ENCODE measurements around the gene RESP18. TPM values are rescaled to one million over a fixed set of nuclear protein-coding genes. Genes with fewer than 3 reads are reported as not detected.
"Not testable (repeated sequence)": the region's sequence is repeated elsewhere in the genome, so short reads cannot be mapped to it uniquely, and the experiment has no call there.

Gene RESP18
- total RNA-seq, 1 experiment from 2014 or later, result not detected

DNA sequence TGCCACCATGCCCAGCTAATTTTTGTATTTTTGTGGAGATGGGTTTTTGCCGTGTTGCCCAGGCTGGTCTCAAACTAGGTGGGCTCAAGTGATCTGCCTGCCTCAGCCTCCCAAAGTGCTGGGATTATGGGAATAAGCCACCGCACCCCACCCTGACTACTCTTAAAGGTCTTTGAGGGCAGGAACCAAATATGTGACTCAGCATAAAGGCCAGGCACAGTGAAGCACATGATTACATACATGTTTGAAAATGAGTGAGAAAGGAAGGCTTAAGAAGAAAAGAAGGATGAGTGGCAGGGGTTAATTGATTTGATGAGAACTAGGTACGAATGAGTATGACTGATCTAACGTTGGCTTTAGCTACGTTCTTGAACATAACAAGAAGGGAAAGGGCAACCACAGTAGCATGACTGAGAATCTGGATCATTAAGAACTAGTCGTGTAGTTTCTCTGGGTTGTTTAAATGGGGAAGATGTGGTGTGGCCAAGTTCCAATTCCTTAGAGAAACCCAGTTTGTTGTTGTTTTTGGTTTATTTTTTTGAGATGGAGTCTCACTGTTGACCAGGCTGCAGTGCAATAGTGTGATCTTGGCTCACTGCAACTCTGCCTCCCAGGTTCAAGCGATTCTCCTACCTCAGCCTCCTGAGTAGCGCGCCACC is 6.8 kb downstream of the RESP18 start:
- no peak for DNase-seq (ENCODE audit: low read depth)

DNA sequence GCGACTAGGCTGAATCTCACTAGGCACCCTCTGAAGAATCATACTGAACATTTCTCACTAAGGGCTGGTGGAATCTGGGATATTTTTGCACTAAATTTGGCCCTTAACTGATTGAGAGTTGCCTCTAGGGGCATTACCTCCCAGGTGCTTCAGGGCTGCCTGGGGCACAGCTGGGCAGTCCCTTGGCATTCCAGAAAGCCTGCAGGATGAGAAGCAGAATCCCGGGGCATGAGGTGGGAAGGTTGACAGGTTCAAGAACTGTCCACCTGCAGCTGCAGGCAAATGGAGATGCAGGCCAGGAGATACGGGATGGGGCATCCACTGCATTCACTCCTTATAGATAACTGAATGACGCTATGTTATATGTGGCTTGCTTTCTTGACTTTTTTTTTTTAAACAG is 7.4 kb downstream of the RESP18 start:
- no peak for DNase-seq (ENCODE audit: low read depth)

DNA sequence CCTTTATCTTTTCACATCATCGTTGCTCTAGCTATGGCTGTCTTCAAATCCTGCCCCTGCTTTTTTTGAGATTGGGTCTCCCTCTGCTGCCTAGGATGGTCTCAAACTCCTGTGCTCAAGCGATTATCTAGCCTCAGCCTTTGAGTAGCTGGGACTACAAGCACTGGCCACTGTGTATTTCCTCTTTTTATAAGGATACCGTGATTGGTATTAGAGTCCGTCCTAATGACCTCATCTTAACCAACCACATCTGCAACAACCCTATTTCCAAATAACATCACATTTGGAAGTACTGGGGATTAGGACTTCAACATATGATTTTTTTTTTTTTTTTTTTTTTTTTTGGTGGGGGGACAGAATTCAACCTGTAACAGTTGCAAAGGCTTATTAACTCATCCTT is 9.1 kb downstream of the RESP18 start:
- DNase-seq (ENCODE audit: low read depth), result no peak

DNA sequence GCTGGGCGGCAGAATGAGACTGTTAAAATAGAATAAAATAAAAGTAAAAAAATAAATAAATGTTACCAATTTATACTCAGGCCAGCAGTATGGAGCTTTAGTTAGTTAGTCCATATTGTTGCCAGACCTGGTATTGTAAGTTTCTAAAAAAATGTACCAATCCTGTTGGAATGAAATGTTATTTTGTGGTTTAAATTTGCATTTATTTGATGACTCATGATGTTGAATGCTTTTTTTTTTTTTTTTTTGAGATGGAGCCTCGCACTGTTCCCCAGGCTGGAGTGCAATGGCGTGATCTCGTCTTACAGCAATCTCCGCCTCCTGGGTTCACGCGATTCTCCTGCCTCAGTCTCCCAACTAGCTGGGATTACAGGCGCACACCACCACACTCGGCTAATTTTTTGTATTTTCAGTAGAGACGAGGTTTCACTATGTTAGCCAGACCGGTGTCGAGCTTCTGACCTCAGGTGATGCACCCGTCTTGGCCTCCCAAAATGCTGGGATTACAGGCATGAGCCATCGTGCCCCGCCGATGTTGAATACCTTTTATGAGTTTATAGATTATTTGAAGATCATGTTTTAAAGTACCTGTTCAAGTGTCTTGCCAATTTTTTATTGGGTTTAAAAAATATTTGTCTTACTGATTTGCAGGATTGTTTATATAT is 17.6 kb downstream of the RESP18 start:
- no peak for DNase-seq (ENCODE audit: low read depth)

DNA sequence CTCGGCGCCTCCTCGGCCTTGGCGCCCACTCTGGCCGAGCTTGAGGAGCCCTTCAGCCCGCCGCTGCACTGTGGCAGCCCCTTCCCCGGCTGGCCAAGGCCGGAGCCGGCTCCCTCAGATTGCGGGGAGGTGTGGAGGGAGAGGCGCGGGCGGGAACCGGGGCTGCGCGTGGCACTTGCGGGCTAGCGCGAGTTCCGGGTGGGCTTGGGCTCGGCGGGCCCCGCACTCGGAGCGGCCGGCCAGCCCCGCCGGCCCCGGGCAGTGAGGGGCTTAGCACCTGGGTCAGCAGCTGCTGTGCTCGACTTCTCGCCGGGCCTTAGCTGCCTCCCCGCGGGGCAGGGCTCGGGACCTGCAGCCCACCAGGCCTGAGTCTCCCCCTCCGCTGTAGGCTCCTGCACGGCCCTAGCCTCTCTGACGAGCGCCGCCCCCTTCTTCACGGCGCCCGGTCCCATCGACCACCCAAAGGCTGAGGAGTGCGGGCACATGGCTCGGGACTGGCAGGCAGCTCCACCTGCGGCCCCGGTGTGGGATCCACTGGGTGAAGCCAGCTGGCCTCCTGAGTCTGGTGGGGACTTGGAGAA is 19.8 kb downstream of the RESP18 start:
- DNase-seq (ENCODE audit: low read depth), result not testable (repeated sequence)

DNA sequence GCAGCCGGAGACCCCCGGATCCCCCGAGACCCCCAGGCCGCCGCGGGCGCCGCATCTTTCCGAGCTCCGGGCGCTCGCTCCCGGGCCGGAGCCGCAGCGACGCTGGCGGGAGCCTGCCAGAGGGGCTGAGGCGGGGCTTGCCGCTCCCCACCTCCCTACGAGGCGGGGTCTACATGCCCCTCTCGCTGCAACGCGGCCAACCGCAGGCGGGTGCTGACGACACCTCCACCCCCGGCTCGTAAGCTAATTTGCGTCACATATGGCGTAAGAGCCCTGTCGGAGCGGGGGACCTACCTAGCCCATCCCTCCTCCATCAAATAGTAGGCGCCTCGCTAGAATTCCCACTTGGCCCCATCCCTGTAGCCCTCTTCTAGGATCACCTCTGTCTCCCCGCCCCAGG is 23.3 kb downstream of the RESP18 start, which contains the start of gene PTPRN:
TSS of gene PTPRN (minus strand) at position 124 of the 400 bp plus-strand sequence. CDS start at position 55, 69 bp downstream.
- DNase-seq (ENCODE audit: low read depth), result peak; percentile 23

DNA sequence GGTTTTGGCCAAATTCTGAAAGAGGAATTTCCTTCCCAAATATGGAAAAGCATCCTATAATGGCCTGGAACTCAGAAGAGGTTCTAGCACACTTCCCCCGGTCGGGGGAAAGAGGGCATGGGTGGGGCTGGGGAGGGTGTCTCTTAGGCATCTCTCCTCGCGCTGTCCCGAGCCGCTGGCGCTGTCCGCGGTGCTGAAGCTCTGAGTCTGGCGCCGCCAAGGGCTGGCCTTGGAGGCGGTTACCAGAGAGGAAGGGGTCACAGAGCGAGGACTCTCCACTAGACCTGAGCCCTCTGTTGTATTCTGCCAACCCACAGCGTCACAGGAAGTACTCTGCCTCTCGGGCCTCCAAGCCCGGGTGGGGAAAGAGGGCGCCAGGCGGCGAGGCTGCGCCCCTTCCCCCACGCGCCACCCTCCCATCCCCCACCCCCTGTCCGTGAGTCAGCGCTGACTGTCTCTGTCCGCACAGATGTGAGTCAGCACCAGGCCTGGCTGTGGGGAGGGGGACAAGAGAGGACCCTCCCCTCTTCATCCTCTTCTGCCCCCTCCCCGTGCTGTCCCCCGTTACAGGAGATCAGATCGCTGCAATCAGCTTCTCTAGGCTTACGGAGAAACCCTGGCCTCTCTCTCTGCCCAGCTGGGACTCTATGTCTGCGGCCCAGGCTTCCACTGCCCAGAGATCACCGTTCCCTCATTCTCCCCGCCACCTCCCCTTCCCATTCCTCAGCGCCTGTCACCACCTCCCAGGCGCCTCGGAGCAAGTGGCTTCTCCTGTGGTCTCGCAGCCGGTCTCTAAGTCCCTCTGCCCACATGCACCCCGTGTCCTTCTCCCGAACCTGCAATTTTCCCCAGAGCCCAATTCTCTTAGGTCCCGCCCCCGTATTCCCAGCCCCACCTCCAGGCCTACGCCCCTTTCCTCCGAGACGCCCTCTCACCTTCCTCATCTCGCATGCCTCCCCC is 24.1 kb downstream of the RESP18 start:
- DNase-seq (ENCODE audit: low read depth), result peak; percentile 87

DNA sequence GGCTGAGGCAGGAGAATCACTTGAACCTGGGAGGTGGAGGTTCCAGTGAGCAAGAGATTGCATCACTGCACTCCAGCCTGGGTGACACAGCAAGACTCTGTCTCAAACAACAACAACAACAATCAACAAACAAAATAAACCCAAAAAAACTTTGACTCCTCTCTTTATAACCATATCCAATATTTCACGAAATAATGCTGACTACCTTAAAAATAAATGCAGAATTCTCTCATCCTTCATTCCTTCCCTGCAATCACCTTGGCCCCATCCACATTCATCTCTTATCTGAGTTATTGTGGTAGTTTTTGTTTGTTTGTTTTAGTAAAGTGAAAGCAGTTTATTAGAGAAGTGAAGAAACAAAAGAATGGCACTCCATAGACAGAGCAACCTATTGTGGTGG is 26.5 kb downstream of the RESP18 start:
- no peak for DNase-seq (ENCODE audit: low read depth)

DNA sequence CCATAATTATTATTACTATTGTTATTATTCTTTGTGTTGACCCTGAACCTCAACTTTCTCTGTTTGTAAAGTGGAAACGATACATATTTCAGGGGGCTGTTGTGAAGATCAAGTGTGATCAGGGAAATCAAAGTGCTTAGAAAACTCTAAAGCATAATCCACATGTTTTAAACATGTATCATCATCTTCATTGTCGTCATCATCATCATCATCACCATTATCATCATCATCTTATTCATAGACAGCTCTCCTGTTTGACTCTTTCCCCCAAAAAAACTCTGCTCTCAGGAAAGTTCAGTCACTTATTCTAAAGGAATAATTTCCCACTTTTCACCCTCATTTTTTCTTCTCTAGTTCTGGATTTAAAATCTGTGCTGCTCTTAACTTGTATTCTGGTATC is 28.3 kb downstream of the RESP18 start:
- no peak for DNase-seq (ENCODE audit: low read depth)

DNA sequence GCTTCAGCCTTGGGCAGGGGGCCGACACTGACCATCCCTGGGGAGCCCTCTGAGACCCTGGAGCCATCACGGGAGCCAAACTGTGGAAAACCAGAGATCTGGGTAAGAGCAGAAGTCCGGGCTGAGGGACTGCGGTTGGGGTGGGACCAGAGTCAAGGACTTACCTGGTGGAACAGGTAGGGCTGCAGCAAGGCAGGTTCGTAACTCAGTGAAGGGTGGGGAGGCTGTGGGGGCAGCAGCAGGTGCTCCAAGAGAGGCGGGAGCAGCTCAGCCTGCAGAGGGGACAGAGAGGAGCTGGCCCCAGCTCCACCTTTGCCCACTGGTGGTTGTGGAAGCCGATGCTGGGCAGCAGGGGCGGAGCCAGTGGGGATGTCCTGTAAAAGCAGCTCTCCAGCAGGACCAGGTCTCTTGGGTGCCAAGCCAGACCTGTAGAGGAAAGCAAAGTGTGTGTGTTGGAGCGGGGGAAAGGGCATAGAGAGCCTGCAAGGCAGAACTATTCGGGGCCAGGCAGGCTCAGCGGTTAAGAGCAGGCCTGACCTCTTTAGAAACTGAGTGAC is 30.1 kb downstream of the RESP18 start:
- no peak for DNase-seq (ENCODE audit: low read depth)

DNA sequence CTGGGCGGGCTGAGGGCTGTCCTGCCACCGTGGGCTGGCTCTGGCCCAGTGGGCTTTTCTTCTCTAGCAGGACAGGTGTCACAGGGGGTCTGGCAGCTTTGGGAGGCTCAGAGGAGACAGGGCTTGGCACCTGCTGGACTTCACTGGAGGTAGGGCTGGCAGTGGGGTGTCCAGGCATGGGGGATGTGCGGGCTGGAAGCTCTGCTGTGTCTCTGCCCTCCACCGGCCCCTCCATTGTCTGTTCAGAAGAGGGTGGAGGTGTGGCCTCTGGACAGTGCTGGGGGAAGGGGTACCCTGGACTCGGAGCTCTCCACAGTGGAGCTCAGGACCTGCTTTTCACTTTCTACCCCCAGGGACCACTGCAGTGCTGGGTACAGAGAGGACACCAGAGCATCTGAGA is 32.5 kb downstream of the RESP18 start:
- no peak for DNase-seq (ENCODE audit: low read depth)

DNA sequence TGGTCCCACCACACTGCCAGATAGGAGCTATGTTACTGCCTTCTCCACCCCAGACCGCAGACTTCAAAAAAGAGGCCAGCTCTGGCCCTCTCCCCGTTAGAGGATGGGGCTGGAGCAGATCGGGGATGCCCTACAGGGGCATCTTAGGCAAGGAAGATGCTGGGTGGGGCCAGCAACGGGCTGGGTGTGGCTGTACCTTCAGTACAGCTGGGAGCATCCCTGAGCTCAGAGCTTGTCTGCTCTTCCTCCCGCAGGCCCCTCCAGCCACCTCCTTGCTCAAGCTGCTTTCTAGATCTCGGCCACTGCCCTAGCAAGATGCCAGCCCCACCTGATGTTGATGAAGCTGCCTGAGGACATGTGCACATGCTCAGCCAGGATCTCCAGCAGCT is 33.2 kb downstream of the RESP18 start:
- DNase-seq (ENCODE audit: low read depth), result no peak

DNA sequence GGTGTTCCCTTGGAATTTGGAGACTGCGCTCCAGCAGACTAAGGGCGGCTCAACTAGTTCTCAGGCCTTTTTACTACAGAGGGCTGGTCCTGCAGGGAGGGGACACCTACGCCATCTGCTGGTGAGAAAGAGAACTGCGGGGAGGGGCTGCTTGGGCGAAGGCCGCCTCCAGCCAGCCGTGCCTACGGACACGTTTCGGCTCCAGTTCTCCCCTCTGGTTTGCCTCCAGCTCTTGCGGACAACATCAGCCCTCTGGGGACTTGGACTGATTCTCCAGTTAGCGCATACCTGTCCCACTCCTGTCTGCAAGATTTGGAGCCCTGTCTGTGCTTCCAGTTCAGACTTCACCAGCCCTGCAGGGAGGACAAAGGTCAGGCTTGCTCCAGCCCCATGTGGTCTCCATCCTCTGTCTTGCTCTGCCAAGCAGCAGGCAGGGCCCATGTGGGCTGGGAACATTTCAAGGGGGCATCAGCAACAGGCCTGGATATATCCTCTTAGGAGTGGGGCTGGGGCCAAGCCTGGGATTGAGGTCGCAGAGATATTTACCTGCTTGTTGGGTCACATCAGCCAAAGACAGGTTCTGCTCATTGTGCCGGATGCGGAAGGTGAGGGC is 33.7 kb downstream of the RESP18 start:
- peak; percentile 76 for DNase-seq (ENCODE audit: low read depth)

DNA sequence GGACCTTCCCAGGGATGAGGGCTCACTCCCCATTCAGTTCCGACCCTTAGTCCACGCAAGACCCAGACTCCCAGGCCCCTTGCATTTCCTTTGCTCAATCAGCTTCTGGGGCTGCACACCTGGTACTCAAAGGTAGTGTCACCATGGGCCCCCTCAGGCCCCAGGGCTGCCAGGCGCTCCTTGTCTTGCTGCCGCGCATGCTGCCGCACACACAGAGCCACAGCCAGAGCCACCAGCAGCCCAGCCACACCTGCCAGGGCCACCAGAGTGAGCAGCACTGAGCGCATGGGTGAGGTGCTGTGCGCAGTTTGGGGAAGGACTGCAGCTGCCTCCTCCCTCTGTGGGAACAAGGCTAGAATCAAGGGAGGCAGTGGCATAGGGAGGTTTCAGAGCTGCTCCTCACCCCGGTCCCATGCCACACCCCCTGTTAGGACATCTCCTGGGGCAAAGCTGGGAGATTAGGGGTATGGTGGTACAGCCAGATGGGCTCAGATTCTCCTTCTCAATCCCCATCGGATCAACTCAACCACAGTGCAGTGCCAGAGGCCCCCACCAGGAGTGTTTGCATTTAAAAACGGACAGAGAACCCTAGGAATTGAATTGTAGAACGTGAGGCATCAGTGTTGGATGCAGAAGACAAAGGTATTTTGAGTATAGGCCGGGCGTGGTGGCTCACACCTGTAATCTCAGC is 34.6 kb downstream of the RESP18 start:
- DNase-seq (ENCODE audit: low read depth), result no peak

DNA sequence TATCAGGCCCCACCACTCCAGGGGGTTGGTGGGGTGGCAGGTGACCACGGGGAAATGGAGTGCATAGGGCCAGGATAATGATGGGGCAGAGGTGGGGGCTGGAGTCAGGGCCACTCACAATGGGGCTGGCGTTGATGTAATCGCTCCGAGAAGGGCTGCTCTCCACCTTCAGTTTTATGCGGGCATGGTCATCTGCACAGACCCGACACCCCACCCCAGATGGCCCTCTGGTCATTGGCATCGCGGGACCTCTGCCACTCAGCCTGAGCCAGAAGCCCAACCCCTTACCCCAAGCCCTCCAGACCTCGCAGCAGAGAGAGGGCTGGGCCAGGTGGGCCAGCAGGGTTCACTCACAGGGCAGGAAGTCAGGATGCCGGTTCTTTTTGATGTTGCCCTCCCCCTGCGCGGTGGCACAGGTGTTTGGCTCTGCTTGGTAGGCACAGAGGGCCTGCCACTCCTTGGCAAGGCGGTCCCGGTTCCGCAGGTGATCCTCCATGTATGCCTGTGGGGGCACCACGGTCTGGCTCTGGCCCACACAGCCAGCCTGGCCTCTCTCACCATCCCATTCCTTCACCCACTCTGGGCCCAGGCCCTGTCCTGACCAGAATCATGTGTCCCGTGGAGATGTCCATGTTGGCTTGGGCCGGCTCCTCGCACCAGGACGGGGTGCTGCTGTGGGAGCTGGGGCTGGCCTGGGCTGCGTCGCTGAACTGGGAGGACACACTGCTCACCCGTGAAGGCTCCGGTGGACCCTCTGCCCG is 35.7 kb downstream of the RESP18 start:
- no peak for DNase-seq (ENCODE audit: low read depth)

DNA sequence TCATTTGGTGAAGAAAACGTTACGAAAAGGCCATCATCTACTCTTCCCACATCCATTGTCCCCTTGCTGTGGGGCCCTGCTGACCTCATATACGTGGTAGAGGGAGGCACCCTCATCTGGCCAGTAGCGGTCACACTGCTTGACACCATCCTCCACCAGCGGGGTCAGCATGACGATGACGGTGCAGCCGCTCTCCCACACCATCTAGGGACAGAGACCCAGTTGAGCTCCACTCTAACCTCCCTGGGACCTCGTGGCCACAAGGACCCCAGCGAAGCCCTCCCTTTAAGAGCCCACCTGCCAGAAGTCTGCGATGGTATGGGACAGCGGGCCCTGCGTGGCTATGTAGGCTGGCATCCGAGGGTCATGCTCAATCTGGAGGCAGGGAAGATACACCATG is 36.4 kb downstream of the RESP18 start:
- no peak for DNase-seq (ENCODE audit: low read depth)

DNA sequence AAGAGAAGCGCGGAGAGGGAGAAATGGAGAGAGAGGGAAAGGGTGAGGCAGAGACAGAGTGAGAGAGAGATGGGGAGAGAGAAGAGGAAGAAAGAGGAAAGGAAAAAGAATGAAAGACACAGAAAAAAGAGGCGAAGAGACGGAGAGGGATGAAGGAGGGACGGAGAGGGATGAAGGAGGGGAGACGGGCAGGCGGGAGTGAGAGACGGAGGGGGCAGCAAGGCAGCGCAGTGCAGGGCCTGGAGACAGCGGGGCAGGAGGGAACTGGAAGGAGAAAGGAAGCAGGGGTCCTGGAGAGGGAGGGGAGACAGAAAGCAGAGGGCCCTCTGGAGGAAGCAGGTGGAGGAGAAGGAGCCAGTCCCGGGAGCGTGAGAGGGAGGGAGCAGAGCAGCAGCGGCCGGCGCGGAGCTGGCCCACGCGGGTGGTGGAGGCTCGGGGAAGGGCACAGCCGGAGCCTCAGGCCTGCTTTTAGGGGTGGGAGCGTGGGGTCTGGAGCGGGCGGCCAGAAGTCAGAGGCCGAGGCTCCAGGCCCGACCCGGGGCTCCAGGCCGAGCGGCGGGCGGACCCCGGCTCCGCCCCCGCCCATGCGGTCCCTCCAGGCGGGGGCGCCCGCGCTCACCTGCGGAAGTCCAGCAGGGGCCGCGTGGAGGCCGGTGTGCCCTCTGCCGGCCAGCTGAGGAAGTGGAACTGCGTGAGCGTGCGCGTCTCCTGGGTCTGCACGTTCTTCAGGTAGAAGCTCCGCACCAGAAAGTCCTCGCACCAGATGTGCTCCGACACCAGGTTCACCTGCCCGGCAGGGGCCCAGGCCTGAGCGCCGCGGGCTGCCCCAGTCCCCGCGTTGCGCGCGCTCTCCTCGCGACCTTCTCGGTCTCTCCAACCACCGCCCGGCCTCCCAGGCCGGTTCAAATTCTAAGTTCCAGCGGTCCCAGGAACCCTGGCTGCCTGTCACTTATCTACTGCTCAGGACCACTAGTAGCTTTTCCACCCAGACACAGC is 37.9 kb downstream of the RESP18 start:
- DNase-seq (ENCODE audit: low read depth), result peak; percentile 87

DNA sequence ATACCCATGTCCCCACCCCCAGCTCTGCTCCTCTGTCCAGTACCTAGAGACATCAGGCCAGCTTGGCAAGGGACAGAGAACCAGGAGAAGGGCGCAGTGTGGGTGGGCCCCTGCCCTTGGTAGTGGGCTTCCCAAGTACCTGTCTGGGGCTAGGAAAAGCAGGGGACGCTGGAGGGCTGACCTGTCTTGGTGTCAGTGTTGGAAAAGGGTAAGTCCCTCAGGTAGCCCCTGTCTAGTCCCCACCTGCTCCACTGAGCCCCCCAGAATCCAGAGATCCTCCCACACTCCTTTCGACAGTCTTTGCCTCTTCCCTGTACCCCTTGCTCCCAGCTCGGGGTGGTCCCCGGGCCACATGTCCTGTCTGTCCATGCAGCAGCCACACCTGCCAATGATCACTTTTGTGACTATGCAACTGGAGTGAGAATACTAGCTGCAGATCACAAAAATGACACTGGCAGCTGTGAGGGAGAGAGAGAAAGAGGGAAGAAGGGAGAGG is 38.8 kb downstream of the RESP18 start:
- no peak for DNase-seq (ENCODE audit: low read depth)

DNA sequence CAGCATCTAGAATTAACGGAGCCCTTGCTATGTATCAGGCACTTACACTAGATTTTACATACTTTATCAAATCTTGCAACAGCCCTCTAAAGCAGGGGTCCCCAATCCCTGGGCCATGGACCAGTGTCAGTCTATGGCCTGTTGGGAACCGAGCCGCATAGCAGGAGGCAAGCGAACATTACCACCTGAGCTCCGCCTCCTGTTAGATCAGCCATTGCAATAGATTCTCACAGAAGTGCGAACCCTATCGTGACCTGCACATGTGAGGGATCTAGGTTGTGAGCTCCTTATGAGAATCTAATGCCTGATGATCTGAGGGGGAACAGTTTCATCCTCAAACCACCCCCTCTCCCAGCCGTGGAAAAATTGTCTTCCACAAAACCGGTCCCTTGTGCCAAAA is 39.9 kb downstream of the RESP18 start:
- DNase-seq (ENCODE audit: low read depth), result no peak

Measured in Daoy (cell line).